ENCODE measurements around the gene CTIF. TPM values are rescaled to one million over a fixed set of nuclear protein-coding genes. Genes with fewer than 3 reads are reported as not detected.
A peak's percentile ranks its signal among the peaks of the same experiment; 100 is the strongest.
"Not testable (repeated sequence)": the region's sequence is repeated elsewhere in the genome, so short reads cannot be mapped to it uniquely, and the experiment has no call there.

The CTIF gene
- total RNA-seq, 1 donor from 2014 or later: 24.9 TPM

DNA sequence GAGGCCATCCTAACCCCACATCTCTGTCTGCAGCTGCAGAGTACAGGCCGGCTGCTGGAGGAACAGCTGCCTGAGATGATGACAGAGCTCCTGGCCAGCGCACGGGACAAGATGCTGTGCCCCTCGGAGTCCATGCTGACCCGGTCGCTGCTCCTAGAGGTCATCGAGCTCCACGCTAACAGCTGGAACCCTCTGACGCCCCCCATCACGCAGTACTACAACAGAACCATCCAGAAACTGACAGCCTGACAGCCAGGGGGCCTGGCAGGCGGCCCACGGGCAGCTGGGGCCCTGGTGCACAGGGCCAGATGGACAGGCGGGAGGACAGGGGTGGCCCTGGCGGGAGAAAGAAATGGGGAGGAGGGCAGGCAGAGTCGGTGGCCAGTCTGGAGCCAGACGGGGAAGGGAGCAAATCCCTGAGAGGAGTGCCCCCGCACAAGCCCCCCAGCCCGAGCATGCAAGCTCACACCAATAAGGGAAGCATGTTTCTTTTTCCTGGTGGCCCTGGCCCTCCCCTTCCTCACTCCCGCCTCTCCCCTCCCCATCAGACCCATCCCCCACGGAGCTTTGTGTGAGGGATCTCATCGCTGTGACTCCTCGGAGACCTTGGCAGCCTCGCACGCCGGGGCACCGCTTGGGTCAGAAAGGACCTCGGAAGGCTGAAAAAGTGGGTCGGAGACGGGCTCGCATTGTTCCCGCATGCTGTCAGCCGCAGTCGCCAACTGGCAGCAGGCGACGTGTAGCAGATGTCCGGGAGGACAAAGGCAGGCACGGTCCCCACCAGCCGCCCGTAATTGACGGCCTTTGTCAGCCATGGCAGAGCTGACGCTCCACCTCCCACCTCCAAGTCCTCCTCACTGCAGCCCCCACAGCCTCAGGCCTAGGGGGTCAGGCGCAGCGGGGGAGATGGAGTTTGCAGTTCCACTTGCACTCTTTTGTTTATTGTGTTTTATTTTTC lies 320.8 kb downstream of the CTIF start:
- DNase-seq (ENCODE audit: low read depth): no peak

DNA sequence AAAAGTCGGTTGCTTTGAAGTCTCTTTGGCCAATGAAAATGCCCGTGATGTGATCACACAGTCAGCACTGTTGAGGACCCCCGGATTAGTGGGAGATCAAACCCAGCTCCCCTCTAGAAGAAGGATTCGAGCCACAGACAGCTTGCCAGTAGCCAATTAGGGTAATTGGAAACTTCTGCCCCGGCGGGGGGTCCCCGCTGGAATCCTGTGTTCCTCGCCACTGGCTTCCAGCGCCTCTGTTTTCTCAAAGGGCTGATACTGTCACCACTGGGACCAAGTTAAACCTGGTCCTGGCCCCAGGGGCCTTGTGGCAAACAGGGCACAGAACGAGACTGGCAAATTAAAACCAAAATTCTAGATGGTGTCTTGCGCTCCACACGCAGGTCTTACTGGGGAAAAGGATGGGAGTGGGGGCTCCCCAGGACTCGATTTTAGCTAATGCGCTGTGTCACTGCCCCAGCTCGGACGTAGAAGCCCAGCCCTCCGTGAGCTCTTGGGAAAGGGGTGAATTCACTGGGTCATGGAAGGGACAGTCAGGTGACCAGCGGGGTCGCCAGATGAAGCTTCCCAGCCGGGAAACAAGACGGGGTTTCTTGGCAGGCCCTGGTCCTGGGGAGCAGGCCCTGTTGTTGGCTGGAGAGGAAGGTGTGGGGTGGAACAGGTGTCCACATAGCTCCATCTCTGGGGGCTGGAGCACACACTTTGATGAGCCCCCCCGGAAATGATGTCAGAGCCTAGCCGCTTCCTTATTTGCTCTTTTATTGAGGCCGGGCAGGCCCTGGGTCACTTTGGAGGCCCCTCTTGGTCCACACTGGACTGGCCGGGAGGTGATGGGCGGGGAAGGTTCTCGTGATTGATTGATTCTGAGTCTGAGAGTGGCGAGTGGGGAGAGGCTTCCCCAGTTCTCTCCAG lies 321.7 kb downstream of the CTIF start:
- no peak for DNase-seq (ENCODE audit: low read depth)

DNA sequence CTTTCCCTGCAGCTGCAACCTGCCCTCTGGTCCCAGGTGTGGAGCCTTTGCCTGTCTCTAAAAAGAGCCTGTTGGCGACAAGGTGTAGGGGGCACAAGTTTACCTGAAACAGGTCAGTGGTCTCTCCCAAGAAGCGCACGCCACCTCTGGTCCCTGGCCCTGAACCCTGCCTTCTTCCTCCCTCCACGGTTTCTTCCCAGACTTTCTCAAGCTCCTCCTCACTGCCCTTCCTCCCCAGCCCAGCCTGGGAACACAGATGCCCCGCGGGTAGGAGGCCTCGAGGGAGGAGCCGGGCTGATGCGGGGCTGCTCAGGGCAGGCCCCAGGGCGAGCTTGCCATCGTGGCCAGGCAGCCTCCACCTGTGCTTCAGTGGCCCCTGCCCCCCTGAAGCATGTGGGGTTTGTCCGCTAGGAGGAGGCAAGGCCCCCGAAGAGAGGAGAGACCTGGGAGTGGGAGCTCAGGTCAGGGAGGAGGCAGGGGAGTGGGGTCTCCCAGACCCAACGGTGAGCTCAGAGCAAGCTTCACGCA lies 322.4 kb downstream of the CTIF start:
- no peak for DNase-seq (ENCODE audit: low read depth)

DNA sequence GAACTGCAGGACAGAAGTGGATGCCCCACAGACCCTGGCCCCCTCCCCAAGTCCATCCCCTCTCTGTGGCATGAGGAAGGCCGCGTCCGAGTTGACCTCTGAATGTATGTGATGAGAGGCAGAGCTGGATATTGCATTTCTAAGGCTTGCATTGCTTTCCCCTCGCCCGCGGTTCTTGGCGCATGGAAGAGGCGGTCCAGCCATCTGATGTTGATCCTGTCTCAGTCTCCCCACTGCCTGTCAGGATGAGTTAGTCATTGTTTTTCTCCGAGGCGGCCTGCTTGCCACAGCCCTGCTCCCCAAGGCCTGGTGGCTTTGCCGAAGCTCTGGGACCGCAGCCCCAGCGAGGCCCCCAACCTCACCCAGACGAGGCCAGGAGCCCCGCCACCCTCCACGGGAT lies 323.3 kb downstream of the CTIF start:
- DNase-seq (ENCODE audit: low read depth): no peak

DNA sequence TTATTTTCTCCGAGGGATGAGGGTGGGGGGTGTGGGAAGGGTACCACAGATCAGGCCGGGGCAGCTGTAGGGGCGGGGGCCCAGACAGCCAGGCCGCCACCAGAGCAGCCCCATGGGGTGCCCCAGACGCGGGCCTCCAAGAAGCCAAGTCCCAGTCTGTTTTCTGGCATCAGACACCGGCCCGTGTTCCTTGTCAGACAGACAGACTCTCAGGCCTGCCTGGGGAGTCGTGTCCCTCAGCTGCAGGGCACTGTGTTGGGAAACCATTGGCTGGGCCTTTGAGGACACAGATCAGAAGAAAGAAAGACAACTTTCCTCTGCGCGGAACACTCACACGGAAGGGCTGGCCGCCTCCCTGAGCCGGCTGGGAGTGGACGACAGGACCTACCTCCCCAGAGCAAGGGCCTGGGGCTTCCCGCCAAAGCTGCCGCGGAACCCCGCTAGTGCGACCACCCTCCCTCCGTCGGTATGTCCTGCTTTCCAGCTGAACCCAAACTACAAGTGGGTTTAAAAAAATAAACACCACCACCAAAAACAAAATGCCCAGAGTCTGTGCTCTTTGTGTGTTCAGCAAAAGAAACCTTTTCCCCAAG lies 323.9 kb downstream of the CTIF start:
- DNase-seq (ENCODE audit: low read depth): no peak

DNA sequence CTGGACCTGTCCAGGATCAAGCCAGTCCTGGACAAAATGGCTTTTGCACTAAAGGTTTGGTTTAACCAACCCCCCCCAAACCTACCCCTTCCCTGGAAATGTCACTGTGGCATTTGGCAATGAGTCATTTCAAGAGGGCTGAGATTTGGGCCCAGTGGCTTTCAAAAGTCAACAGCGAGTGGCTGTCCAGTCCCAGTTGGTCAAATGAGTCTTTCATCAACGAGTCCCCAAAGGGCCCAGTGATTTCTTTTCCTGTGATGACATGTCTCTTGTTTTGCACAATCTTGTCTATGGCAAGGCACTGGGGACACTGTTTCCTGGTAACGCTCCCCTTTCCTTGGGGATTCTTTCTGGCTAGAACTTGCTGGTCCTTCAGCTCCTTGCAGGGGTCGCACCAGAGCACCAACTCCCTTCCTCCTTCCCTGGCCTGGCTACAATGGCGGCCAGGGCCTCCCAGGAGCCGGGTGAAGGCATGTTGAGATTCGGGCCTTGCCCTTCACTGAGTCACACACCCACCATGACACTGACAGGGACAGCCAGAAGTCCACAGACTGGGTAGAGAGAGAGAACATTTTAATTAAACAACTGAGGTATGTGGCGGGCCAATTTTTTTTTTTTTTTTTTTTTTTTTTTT lies 324.7 kb downstream of the CTIF start:
- no peak for DNase-seq (ENCODE audit: low read depth)

DNA sequence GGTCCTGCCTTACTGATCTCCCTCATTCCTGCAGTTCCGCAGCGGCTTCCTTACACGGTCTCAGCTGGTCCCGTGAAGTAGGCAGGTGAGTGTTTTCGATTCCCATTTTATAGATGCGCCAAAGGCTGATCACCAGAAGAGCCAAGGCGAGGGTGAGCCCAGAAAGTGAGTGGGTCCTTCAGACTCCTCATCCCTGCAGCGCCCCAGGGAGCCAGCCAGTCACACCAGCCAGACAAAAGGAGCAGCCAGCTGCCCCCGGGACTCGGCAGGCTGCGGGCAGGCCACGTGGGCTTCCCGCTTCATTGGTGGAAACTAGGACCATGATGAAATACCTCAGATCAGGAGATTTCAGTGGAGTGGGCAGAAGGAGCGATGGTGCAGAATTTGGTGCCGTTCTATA lies 326.0 kb downstream of the CTIF start:
- DNase-seq (ENCODE audit: low read depth): no peak

DNA sequence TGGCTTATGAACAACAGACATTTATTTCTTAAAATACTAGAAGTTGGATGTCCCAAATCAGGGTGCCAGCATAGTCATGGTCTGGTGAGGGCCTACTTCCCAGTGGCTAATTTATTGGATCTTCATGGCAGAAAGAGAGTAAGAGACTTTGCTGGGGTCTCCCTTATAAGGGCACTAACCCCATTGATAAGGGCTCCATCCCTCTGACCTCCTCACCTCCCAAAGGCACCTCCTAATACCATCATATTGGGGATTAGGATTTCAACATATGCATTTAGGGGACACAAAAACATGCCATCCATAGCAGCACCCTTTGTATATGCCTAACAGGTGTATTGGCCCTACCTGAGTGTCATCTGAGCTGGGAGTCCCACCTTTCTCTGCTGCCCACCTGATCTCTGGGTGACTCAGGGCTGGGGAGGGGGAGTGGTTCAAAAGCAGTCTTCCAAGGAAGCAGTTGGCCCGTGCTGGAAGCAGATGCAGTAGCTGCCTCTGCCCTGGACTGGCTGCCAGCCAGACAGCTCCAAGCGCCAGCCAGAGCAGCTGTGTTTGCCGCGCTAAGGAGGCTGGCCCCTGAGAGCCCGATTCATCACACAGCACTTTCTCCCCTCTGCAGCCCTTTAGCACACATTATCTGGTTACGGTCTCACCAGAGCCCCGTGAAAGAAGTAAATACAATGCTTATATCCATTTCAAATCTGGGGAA lies 327.4 kb downstream of the CTIF start:
- peak; percentile 95 for DNase-seq (ENCODE audit: low read depth)

DNA sequence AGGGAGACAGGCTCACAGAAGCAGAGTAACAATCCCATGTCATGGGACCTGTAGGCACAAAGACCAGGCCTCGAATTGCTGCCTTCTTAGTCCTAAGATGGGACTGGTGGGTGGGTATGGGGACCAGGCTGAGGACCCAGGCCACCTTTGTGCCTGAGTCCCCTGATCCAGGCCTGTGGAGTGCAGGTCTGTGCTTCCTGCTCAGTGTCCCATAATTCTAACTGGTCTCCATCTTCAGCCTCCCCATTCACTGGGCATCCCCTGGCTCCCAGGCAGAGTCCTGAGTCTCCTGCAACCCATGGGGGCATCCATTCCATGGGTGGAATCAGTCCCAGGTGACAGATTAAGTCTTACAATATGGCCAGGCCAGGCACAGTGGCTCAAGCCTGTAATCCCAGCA lies 328.0 kb downstream of the CTIF start:
- no peak for DNase-seq (ENCODE audit: low read depth)

DNA sequence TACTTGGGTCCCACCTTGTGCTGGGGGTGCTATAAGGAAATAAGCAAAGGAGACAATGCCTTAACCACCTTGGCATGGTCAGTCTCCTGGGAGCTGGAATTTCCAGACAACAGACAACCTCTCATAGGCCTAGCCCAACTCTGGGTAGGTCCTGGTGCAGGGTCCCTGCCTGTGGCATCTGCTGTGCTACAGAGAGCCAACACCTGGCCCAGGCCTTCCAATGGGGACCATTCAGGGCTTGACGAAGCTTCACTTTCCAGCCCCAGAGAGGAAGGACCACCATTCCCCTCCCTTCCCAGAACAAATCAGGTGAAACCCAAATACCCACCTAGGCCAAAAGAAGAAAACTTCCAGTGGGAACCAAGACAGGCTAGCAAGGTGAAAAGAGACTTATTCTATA lies 329.1 kb downstream of the CTIF start:
- DNase-seq (ENCODE audit: low read depth): no peak

DNA sequence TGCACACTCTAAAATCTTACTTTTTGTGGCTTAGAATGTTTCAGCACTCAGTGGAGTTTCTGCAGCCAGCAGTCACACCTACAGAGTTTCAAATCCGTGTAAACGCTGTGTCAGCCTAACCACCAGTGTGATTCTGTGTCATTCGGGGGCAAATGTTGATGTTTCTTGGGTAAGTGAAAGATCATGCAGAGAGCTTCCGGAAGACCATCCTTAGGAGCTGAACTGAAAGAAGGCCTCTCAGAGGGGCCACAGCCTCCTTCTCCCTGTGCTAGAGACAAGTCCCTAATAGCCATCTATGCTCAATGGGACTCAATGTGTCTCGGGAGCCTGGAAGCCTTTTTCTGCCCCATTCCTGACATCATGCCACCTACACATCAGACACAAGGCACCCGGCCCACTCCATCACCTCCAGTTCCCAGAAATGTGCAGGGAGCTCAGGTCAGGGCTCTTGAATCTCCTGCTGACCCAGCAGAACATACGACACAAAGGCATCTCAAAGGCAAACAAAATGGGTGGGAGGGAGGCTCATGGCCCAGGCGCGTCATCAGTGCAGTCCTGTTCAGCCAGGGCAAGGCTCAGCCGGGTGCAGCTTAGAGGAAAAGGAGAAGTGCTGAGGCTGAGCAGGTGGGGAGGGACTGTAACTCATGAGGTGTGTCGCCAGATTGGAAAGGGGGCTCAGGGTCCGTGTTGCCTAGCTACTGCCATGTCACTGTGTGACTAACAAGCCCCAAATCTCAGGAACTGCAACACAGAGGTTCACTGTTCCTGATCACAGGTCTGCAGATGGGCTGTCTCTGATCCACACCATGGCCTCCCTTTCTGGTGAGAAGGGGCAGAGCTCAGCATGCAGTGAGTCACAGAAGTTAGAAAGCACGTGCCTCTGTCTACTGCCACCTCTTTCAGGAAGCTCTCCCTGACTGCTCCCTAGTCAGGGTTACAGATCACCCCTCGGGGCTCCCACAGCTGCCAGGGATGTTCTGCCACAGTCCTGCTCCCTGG lies 329.9 kb downstream of the CTIF start:
- no peak for DNase-seq (ENCODE audit: low read depth)

DNA sequence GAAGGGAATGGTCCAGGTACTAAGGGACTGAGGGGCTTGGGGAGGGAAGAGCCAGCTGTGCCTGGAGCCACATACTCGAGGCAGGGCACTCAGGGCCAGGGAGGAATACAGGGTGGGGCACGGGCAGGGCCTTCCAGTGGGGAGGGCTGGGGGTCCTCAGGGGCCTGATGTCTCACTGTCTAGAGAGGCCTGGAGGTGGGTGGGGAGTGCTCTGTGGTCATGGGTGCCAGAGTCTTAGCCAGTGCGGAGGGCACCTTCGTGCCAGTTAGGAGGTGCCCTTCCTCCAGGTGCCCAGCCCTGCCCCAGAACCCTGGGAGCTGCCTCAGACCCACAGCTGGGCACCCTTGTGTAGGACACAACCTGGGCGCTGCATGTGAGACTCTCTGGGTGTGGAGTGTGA lies 330.8 kb downstream of the CTIF start:
- DNase-seq (ENCODE audit: low read depth): no peak

DNA sequence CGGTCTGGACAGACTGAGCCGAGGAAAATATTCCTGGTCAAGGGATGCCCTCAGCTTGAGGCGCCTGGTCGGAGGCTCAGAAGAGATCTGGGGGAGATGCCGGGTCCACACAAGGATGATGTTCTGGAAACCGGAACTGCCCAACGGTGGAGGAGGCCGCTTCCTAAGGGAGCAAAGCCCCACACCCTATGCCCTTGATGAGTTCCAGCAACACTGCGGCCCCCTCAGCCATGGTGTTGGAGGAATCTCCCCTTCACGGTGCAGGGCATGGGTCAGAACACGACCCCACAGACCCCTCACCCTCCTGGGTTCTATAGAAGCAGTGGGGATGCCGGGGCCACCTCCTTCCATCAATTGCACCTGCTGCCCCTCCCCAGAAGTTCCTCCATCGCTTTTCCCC lies 332.1 kb downstream of the CTIF start:
- not testable (repeated sequence) for DNase-seq (ENCODE audit: low read depth)

DNA sequence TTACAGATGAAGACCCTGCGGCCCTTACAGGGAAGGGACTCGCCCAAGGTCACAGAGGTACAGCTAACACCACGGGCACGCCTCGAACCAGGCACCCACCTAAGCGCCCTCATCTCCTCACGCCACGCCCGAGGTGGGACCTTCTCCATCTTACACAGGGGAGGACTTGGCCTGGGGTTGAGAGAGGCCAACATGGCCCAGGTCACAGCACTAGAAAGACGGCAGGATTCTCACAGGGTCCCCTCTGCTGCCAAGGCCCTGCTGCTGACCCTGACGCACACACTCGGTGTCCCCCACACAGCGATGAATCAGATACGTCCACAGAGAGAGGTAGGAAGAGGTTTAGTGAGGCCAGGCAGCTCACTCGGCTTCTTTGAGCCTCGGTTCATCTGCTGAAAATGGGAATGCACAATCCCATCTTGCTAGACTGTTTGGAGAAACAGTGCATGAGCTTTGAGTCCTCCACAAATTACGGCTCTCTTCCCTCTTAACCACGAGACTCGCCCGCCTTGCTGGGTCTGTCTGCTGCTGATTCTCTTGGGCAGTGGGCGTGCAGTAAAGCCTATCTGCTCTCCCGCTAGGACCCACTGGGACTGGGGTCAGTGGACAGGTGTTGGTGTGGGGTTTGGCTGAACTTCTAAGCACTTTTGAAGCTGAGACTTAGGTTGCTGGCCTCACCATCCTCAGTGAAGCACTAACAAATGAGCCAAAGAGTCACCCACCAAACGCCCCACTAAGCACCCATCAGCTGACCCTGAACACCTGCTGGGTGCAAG lies 332.7 kb downstream of the CTIF start:
- DNase-seq (ENCODE audit: low read depth): peak; percentile 41

DNA sequence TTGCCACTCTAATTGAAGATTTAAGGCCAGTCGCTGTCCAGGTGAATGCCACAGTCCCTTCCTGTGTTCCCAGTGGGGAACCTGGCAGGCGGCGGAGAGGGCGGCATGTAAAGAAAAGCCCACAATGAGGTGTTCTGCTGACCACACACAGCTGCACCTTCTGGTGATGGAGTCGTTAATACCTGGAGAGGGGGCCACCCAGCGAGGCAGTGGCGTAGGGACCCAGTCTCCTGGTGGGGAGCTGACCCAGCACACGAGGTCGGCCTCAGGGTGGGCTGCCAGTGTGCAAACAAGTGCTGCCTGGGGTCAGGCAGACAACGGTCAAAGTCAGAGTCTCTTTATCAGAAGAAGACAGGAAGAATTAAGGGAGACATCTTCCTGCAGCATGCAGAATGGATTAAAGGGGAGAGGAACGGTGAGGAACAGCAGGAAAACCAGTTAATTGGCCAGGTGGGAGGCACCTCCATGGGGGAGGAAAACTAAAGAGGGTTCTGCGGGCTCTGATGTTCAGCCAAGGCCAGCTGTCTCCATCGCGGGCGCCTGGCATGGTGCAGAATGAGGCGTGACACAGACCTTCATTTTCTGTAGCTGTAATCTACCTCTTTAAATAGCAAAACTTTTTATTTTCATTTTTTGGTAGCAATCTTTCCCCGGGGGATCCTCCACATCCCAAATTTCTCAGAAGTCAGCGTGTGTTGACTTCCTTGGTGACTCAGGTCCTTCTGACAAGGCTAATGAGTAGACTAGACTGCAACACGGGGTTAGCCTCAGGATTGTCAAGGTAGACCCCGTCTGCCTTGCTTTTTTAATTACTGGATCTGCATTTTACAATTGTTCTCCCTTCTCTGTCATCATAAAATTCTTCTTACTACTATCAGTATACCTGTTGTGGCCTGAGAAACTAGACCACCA lies 333.7 kb downstream of the CTIF start:
- peak; percentile 40 for DNase-seq (ENCODE audit: low read depth)

DNA sequence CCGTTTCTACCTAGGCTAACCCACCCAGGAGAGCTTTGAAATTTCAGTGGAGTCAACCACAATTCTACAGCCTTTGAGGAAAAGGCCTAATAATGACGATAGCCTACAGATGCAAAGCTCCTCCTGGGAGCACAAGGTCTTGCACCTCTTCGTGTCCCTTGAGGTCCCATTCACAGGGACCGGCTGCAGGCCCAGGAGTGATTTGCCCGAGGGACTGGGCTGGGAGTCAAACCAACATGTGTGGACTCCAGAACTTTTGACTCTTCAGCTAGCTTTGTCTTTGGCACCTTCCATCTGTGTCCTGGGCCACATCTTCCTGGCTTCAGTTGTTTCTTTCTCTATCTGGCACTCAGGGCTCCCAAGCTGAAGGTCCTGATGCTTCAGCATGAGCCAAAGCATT lies 335.4 kb downstream of the CTIF start:
- no peak for DNase-seq (ENCODE audit: low read depth)

DNA sequence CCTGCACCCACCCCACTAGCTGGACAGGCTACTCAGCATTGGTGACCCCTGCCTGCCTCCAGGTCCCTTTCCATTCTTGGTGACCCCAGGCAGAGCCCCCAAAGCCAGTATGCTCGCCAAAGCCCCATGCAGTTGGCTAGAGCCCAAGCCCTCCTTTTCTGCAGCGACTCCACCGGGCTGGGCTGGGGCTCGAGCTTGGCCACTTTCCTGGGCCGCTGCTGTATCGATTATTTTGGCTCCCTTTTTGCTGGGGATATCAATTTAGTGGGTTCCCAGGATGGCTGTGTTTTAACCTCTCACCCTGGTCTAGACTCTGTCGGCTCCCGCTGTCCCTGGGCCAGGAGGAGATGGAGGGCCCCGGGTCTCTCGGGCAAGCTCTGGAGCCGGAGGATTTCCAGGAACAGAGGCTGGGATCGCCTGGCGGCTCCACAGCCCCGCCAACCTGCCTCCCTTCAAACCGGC lies 335.9 kb downstream of the CTIF start:
- DNase-seq (ENCODE audit: low read depth): no peak

Data from myocyte (in vitro differentiated cells).